Measurements from ENCODE around the gene MIER3.

Gene MIER3

GRCh38 chr5:56987171-56987570 is 35.2 kb upstream of the MIER3 start:
- no CpG with 5 or more reads among the region's 4 CpGs for WGBS (ENCODE audit: extremely low coverage, insufficient coverage, low lambda C conversion rate)
- Histone ChIP-seq H4K5ac (ENCODE audit: low read length) (no peak overlapping the region), H3K4me2 (ENCODE audit: low read length) (no peak overlapping the region)

DNA sequence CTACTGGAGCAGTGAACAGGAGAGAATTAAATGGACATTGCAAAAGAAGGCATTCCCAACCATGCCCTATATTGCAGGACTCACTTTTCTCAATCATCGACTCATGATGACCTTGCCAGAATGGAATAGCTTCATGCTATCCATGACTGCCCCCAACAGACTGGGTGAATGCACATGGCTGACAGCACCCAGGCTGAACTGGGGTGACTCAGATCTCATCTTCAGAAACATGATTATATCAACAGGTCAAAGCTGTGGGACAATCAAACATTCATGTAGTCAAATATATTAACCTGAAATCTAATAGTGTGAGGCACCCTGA is 34.7 kb upstream of the MIER3 start:
- no peak overlapping the region for H4K8ac ChIP-seq (ENCODE audit: low read depth, low read length)
- H3K79me1 ChIP-seq (ENCODE audit: low read length) = no peaks in the 10 kb centered on the region
- no CpG with 5 or more reads among the region's 1 CpG for WGBS (ENCODE audit: extremely low coverage, insufficient coverage, low lambda C conversion rate)
- H3K27me3 ChIP-seq (ENCODE audit: insufficient read depth, low read length, poor library complexity) = no peaks in the 10 kb centered on the region
- H3K23ac ChIP-seq (ENCODE audit: low read length) = no peak overlapping the region
- no peak overlapping the region for H3K4me2 ChIP-seq (ENCODE audit: low read length)
- H3K79me2 ChIP-seq (ENCODE audit: control insufficient read depth, insufficient read depth, low read length) = no peaks in the 10 kb centered on the region
- H4K5ac ChIP-seq (ENCODE audit: low read length) = no peak overlapping the region
- H2BK5ac ChIP-seq (ENCODE audit: low read length) = no peak overlapping the region
- no peak overlapping the region for H3K9ac ChIP-seq (ENCODE audit: low read length)
- H3K18ac ChIP-seq (ENCODE audit: low read length) = no peak overlapping the region
- no peaks in the 10 kb centered on the region for H3K4me1 ChIP-seq (ENCODE audit: control insufficient read depth, low read depth, low read length)
- H2BK120ac ChIP-seq (ENCODE audit: low read depth, low read length) = no peak overlapping the region
- no peak overlapping the region for H3K56ac ChIP-seq (ENCODE audit: low read length)
- no peak overlapping the region for H2AK5ac ChIP-seq (ENCODE audit: low read length)
- no peak for DNase-seq
- no peak overlapping the region for H3K27ac ChIP-seq (ENCODE audit: low read depth, low read length)
- H3K4ac ChIP-seq (ENCODE audit: low read depth, low read length) = no peak overlapping the region
- H3K36me3 ChIP-seq (ENCODE audit: control insufficient read depth, insufficient read depth, low read length) = no peaks in the 10 kb centered on the region
- H3K4me3 ChIP-seq (ENCODE audit: low read length) = no peak overlapping the region
- H2BK15ac ChIP-seq (replicated peaks; ENCODE audit: low read depth) = no peak overlapping the region

More at GRCh38 chr5:56987171-56987570, 35.2 kb upstream of the MIER3 start:
- Histone ChIP-seq H2AK5ac (ENCODE audit: low read length) (no peak overlapping the region), H2BK15ac (replicated peaks; ENCODE audit: low read depth) (no peak overlapping the region), H3K18ac (ENCODE audit: low read length) (no peak overlapping the region), H4K8ac (ENCODE audit: low read depth, low read length) (no peak overlapping the region), H2BK5ac (ENCODE audit: low read length) (no peak overlapping the region), H3K79me1 (ENCODE audit: low read length) (no peaks in the 10 kb centered on the region), H2BK120ac (ENCODE audit: low read depth, low read length) (no peak overlapping the region), H3K4me3 (ENCODE audit: low read length) (no peak overlapping the region), H3K4ac (ENCODE audit: low read depth, low read length) (no peak overlapping the region), H3K36me3 (ENCODE audit: control insufficient read depth, insufficient read depth, low read length) (no peaks in the 10 kb centered on the region), H3K56ac (ENCODE audit: low read length) (no peak overlapping the region), H3K79me2 (ENCODE audit: control insufficient read depth, insufficient read depth, low read length) (no peaks in the 10 kb centered on the region), H3K4me1 (ENCODE audit: control insufficient read depth, low read depth, low read length) (no peaks in the 10 kb centered on the region), H3K9ac (ENCODE audit: low read length) (no peak overlapping the region), H3K27me3 (ENCODE audit: insufficient read depth, low read length, poor library complexity) (no peaks in the 10 kb centered on the region), H3K27ac (ENCODE audit: low read depth, low read length) (no peak overlapping the region), H3K23ac (ENCODE audit: low read length) (no peak overlapping the region)
- no peak for DNase-seq

- Histone ChIP-seq H2BK15ac (replicated peaks; ENCODE audit: low read depth) (no peak overlapping the region), H3K18ac (ENCODE audit: low read length) (no peak overlapping the region), H3K4me2 (ENCODE audit: low read length) (no peak overlapping the region), H4K5ac (ENCODE audit: low read length) (no peak overlapping the region), H3K36me3 (ENCODE audit: control insufficient read depth, insufficient read depth, low read length) (no peaks in the 10 kb centered on the region), H3K4me3 (ENCODE audit: low read length) (no peak overlapping the region), H3K4me1 (ENCODE audit: control insufficient read depth, low read depth, low read length) (no peaks in the 10 kb centered on the region), H3K79me1 (ENCODE audit: low read length) (no peaks in the 10 kb centered on the region), H2BK5ac (ENCODE audit: low read length) (no peak overlapping the region), H3K23ac (ENCODE audit: low read length) (no peak overlapping the region), H3K27me3 (ENCODE audit: insufficient read depth, low read length, poor library complexity) (no peaks in the 10 kb centered on the region), H3K56ac (ENCODE audit: low read length) (no peak overlapping the region), H3K9ac (ENCODE audit: low read length) (no peak overlapping the region), H2BK120ac (ENCODE audit: low read depth, low read length) (no peak overlapping the region), H3K27ac (ENCODE audit: low read depth, low read length) (no peak overlapping the region), H4K8ac (ENCODE audit: low read depth, low read length) (no peak overlapping the region), H3K4ac (ENCODE audit: low read depth, low read length) (no peak overlapping the region), H2AK5ac (ENCODE audit: low read length) (no peak overlapping the region), H3K79me2 (ENCODE audit: control insufficient read depth, insufficient read depth, low read length) (no peaks in the 10 kb centered on the region)
- no peak for DNase-seq
- no CpG with 5 or more reads among the region's 3 CpGs for WGBS (ENCODE audit: extremely low coverage, insufficient coverage, low lambda C conversion rate)
Observed at GRCh38 chr5:56985936-56986625, 34.2 kb upstream of the MIER3 start.

DNA sequence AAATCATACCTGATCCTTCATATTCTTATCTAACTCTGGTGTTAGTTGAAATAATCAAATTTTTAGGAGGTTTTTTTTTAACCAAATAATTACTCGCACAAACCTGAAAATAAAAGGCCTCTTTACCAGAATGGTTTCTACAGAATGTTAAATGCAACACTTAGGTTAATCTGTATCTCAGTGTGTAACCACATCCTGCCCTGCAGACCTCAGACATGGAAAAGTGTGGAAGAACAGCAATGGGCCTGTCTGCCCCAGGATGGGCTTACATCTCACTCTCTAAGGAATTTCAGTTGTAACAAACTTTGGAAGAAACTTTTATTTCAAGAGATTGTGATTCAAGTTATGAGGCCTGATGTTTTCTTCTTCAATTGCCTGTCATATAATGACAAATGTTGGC is 32.5 kb upstream of the MIER3 start:
- no peaks in the 10 kb centered on the region for H3K4me1 ChIP-seq (ENCODE audit: control insufficient read depth, low read depth, low read length)
- no peaks in the 10 kb centered on the region for H3K36me3 ChIP-seq (ENCODE audit: control insufficient read depth, insufficient read depth, low read length)
- no peak overlapping the region for H3K9ac ChIP-seq (ENCODE audit: low read length)
- H3K56ac ChIP-seq (ENCODE audit: low read length) = no peak overlapping the region
- H2BK15ac ChIP-seq (replicated peaks; ENCODE audit: low read depth) = no peak overlapping the region
- no peak overlapping the region for H3K18ac ChIP-seq (ENCODE audit: low read length)
- H3K79me1 ChIP-seq (ENCODE audit: low read length) = no peaks in the 10 kb centered on the region
- no peak overlapping the region for H2BK5ac ChIP-seq (ENCODE audit: low read length)
- no peak overlapping the region for H4K5ac ChIP-seq (ENCODE audit: low read length)
- H3K27me3 ChIP-seq (ENCODE audit: insufficient read depth, low read length, poor library complexity) = no peaks in the 10 kb centered on the region
- no peak overlapping the region for H3K23ac ChIP-seq (ENCODE audit: low read length)
- H3K4me2 ChIP-seq (ENCODE audit: low read length) = no peak overlapping the region
- H3K27ac ChIP-seq (ENCODE audit: low read depth, low read length) = no peak overlapping the region
- WGBS (ENCODE audit: extremely low coverage, insufficient coverage, low lambda C conversion rate) = no CpG with 5 or more reads among the region's 1 CpG
- H3K4ac ChIP-seq (ENCODE audit: low read depth, low read length) = no peak overlapping the region
- DNase-seq = no peak
- H3K79me2 ChIP-seq (ENCODE audit: control insufficient read depth, insufficient read depth, low read length) = no peaks in the 10 kb centered on the region
- no peak overlapping the region for H4K8ac ChIP-seq (ENCODE audit: low read depth, low read length)
- H2BK120ac ChIP-seq (ENCODE audit: low read depth, low read length) = no peak overlapping the region
- H2AK5ac ChIP-seq (ENCODE audit: low read length) = no peak overlapping the region
- H3K4me3 ChIP-seq (ENCODE audit: low read length) = no peak overlapping the region

- Histone ChIP-seq H3K56ac (ENCODE audit: low read length) (no peak overlapping the region), H4K8ac (ENCODE audit: low read depth, low read length) (no peak overlapping the region), H3K4me3 (ENCODE audit: low read length) (no peak overlapping the region), H2BK15ac (replicated peaks; ENCODE audit: low read depth) (no peak overlapping the region), H2BK5ac (ENCODE audit: low read length) (no peak overlapping the region), H3K79me1 (ENCODE audit: low read length) (no peaks in the 10 kb centered on the region), H3K27ac (ENCODE audit: low read depth, low read length) (no peak overlapping the region), H3K4me2 (ENCODE audit: low read length) (no peak overlapping the region), H3K18ac (ENCODE audit: low read length) (no peak overlapping the region), H3K36me3 (ENCODE audit: control insufficient read depth, insufficient read depth, low read length) (no peaks in the 10 kb centered on the region), H3K27me3 (ENCODE audit: insufficient read depth, low read length, poor library complexity) (no peaks in the 10 kb centered on the region), H3K79me2 (ENCODE audit: control insufficient read depth, insufficient read depth, low read length) (no peaks in the 10 kb centered on the region), H2AK5ac (ENCODE audit: low read length) (no peak overlapping the region), H3K23ac (ENCODE audit: low read length) (no peak overlapping the region), H3K9ac (ENCODE audit: low read length) (no peak overlapping the region), H3K4me1 (ENCODE audit: control insufficient read depth, low read depth, low read length) (no peaks in the 10 kb centered on the region), H3K4ac (ENCODE audit: low read depth, low read length) (no peak overlapping the region), H2BK120ac (ENCODE audit: low read depth, low read length) (no peak overlapping the region), H4K5ac (ENCODE audit: low read length) (no peak overlapping the region)
- DNase-seq = no peak
- WGBS (ENCODE audit: extremely low coverage, insufficient coverage, low lambda C conversion rate) = no CpG with 5 or more reads among the region's 1 CpG
Observed at GRCh38 chr5:56983593-56984361, 31.9 kb upstream of the MIER3 start.

Measured in mesendoderm (in vitro differentiated cells).